Stimulated activated CD8-positive, alpha-beta memory T cell treated with anti-CD3 and anti-CD28 coated beads, Interleukin-7, amount 100 ng/mL, for 1 hour (primary cell): ENCODE results near the gene LOX.

Source experiments
- DNase-seq, 2 donors: peaks; one replicate each; pipeline ENCODE4 v3.0.0-alpha.2; 2020; ENCODE audit warnings: low read depth in 2 of 2

LOX gene

GRCh38 chr5:122053181-122054109 lies 24.6 kb downstream of the LOX start:
- no peak for DNase-seq

DNA sequence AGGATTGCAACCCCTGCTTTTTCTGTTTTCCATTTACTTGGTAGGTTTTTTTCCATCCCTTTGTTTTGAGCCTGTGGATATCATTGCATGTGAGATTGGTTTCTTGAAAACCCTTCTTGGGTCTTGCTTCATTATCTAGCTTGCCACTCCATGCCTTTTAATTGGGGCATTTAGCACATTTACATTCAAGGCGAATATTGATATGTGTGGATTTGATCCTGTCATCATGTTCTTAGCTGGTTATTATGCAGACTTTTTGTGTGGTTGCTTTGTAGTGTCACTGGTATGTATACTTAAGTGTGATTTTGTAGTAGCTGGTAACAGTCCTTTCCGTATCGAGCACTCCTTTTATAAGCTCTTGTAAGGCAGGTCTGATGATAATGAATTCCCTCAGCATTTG lies 26.5 kb downstream of the LOX start:
- DNase-seq: no peak

DNA sequence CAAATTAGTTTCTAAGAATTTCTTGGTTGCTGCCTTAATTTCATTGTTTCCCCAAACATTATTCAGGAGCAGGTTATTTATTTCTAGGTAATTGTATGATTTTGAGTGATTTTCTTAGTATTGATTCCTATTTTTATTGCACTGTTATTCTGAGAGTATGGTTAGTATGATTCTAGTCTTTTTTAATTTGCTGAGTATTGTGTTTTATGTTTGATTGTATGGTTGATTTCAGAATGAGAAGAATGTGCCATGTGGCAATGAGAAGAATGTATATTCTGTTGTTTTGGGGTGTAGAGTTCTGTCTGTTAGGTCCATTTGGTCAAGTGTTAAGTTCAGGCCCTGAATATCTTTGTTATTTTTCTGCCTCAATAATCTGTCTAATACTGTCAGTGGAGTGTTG lies 27.1 kb downstream of the LOX start:
- DNase-seq: no peak

DNA sequence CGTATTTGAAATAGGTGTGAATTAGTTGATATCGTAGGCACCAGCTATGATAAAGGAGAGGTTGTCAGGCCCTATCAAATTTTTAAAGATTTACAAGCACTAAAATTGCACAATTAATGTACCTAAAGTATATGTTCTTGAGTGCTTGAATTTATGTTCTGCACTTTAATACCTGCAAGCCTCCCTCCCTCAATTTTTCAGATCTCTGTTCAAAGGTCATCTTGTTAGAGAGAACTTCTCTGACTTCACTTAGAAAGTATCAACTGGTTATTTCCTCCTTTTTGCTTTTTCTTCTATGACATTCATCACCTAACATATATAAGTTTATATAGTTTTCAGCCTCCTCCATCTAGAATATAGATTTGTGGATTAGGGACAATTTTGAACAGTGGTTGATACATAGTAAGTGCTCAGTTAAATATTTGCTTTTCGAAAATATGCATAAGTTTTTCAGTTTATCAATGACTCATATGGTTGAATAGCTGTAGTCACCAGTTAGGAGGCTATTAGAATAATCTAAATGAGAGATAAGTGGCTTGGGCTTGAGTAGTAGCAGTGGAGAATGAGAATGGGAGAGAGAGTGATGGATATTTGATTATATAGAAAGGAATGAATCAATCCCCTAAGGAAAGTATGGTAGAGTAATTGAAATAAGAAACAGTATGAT lies 37.3 kb downstream of the LOX start:
- no peak for DNase-seq

DNA sequence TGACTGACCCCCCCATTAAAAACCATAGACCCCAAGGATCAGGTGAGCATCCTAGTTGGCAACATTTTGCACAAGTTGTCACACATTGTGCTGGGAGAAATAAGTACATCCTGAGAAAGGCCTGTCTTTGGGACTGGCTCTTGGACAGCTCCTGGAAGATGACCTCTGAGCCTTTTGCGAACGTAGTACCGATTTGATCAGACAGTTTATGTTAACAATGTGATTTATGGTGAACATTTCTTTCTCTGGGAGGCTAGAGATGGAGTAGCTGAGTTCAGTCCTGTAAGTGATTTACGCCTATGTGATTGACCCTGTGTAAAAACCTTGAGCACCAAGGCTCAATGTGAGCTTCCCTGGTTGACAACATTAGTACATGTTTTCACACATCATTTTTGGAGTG lies 41.7 kb downstream of the LOX start:
- no peak for DNase-seq

DNA sequence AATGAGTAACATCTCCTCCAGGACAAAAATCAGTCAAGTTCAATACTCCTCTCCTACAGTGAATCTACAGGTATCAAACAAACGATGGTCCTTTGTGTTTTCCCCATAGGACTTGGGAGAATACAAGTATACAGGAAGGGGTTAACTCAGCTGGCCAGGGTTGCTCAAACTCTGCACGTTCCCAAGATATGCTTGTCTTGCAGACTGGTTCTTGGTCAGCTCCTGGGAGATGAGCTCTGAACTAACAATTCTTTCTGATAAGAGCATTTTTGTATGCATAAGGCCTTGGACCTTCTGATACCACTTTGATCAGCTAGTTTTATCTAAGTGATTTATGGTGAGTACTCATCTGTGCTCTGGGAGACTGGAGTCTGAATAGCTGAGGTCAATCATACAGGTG lies 42.1 kb downstream of the LOX start:
- DNase-seq: no peak

DNA sequence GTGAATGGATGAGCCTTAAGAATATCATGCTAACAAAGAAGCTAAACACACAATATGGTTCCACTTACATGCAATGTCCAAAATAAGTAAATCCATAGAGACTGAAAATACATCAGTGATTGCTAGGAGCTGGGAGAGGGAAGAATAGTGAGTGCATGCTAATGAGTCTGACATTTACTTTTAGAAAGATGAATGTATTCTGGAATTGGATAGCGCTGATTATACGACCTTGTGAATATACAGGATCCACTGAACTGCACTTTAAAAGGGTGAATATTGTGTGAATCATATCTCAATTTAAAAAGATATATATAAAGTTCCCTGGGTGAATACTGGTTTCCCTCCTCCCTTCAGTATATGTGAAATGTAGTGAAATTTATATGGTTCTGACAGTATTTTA lies 46.2 kb downstream of the LOX start:
- DNase-seq: no peak

- DNase-seq: no peak
Measured at GRCh38 chr5:122030251-122030650, 47.8 kb downstream of the LOX start.

DNA sequence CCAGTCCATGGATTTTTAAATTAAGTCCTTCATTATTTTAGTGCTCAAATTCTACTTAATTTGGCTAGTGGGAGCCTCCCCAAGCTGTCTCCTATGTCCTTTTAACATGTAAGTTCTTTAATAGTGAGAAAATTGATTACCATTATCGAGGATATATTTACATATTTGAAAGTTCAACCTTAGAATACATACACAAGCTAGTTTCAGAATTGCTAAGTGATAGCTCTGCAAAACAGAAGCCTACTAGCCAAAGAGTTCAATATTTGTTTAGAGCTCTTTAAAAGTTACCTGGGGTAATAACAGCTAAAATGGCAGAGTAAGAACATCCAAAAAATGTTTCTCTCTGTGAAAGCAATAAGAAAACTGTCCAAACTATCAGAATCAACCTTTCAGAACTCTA lies 48.2 kb downstream of the LOX start:
- DNase-seq: no peak

DNA sequence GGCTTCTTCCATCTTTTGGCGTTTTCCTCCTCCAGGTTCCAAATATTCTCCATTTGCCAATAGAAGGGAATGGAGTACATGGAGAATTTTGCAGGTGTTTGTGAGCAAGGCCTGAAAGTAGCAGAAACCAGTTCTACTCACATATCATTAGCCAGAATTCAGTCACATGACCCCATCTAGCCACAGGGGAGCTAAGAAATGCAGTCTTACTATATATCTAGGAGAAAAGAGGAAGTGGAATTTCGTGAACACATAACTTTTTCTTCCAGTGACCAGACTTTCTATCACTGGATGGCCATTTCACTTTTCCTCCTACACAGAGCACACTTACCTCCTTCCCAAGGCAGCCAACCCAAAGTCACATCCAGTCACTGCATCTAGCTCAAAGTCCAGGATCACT lies 55.1 kb downstream of the LOX start:
- no peak for DNase-seq

- no peak for DNase-seq
Measured at GRCh38 chr5:122019919-122020590, 58.0 kb downstream of the LOX start.

- DNase-seq: no peak
Measured at GRCh38 chr5:122015471-122015870, 62.6 kb downstream of the LOX start.

DNA sequence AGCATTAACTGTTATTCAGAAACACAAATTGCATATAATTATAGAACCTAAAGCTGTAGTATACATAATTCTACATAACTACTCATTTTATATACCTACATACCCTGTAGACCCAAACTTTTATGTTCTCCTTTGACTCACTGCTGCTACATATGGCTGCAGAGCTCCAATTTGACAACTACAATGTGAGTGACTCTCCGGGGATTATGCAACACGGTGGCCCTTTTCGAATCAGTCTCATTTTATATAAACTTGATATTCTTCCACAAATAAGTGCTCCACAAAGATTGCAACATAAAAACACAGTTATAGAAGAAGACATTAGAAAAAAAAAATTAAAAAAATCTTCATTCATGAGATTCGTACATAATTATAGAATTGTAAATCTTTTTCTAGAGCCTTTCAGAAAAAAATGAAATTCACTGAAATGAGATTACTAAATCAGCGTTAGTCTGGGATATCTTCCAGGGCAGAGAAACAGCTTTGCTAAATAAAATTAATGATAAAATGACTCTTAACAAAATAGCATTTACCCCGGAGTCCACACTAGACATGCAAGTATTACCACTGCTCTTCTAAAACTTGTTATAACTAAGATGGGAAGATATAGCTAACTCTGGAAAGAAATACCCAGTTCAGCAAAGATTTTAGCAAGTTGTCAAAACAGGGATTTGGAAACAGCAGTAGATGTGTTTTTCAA lies 63.7 kb downstream of the LOX start:
- no peak for DNase-seq
